ENCODE data around the gene NOX3. TPM values are rescaled to one million over a fixed set of nuclear protein-coding genes. Genes with fewer than 3 reads are reported as not detected.
"Not testable (repeated sequence)": the region's sequence is repeated elsewhere in the genome, so short reads cannot be mapped to it uniquely, and the experiment has no call there.

Gene NOX3
- total RNA-seq, 6 donors from 2014 or later: not detected

- peaks cover 11 to 23% (median 12%) of the 10 kb centered on the region in 4 donors for H3K4me1 ChIP-seq
- H3K27ac ChIP-seq: peak overlapping the region; percentile 46 to 68 (median 55)
- TF ChIP-seq CTCF (IDR thresholded peaks at IDR 0.05) (no peak), POLR2A (IDR thresholded peaks at IDR 0.05) (no peak), POLR2AphosphoS5 (IDR thresholded peaks at IDR 0.05) (no peak), EP300 (IDR thresholded peaks at IDR 0.05) (no peak)
- H3K27me3 ChIP-seq: no peaks in the 10 kb centered on the region
- H3K36me3 ChIP-seq: no peaks in the 10 kb centered on the region
- H3K9me3 ChIP-seq: no peaks in the 10 kb centered on the region
- H3K4me3 ChIP-seq: no peak overlapping the region
- DNase-seq (no peak), ATAC-seq (ENCODE audit: low FRiP score in 2 of 2) (no peak)
- WGBS, 2 donors: 79 to 89% methylated on average over 3 of the region's 3 CpGs
Observed at GRCh38 chr6:155493026-155493693, 37.5 kb upstream of the NOX3 start.

DNA sequence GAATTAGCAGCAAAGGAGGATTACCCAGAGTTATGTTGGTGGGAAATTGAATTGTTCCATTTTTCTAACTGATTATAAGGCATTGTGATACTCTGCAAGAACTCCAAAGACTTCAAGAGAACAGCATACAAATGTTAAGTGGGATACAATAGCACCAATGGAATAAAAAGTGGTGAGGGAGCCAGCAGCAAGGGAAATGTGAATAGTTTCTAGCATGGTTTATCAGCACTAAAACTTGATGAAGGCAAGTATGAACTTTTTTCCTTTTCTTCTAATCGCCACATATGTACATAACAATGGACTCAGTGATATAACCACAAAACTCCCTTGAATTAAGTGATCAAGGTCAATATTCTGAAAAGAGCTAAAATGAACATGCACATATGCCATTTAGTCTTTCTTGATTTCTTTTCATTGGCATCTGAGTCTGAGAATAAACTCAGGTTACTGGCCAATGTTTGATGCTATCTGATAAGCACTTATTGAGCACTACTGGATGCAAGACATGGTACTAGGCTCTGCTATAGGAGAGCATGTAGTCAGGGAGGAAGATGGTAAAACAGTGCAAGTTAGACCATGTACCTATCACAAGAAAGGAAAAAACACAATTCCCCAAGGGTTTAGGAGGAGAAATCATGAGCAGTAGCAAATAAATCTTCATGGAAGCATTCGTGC, 36.6 kb upstream of the NOX3 start:
- Histone ChIP-seq H3K27me3 (no peaks in the 10 kb centered on the region), H3K27ac (no peak overlapping the region), H3K36me3 (no peaks in the 10 kb centered on the region), H3K4me3 (no peak overlapping the region), H3K4me1 (peaks cover 11 to 23% (median 12%) of the 10 kb centered on the region in 4 donors), H3K9me3 (no peaks in the 10 kb centered on the region)
- ATAC-seq (ENCODE audit: low FRiP score in 2 of 2) (no peak), DNase-seq (no peak)
- TF ChIP-seq POLR2AphosphoS5 (IDR thresholded peaks at IDR 0.05) (no peak), CTCF (IDR thresholded peaks at IDR 0.05) (no peak), EP300 (IDR thresholded peaks at IDR 0.05) (no peak), POLR2A (IDR thresholded peaks at IDR 0.05) (no peak)
- 87 to 96% methylated on average over 2 of the region's 2 CpGs for WGBS, 2 donors

- TF ChIP-seq POLR2A (IDR thresholded peaks at IDR 0.05): no peak
- no peak for TF ChIP-seq POLR2AphosphoS5 (IDR thresholded peaks at IDR 0.05)
- no peak for TF ChIP-seq EP300 (IDR thresholded peaks at IDR 0.05)
- TF ChIP-seq CTCF (IDR thresholded peaks at IDR 0.05): no peak
- Histone ChIP-seq H3K27ac (no peak overlapping the region), H3K36me3 (no peaks in the 10 kb centered on the region), H3K4me1 (peaks cover 11 to 23% (median 12%) of the 10 kb centered on the region in 4 donors), H3K4me3 (no peak overlapping the region), H3K27me3 (no peaks in the 10 kb centered on the region), H3K9me3 (no peaks in the 10 kb centered on the region)
- DNase-seq (no peak), ATAC-seq (ENCODE audit: low FRiP score in 2 of 2) (no peak)
- WGBS, 2 donors: 78 to 79% methylated on average over 1 of the region's 1 CpG
Observed at GRCh38 chr6:155491421-155491820, 35.8 kb upstream of the NOX3 start.

GRCh38 chr6:155488197-155488596, 32.6 kb upstream of the NOX3 start:
- not testable (repeated sequence) for ATAC-seq (ENCODE audit: low FRiP score in 2 of 2); H3K9me3 ChIP-seq; H3K36me3 ChIP-seq; H3K4me1 ChIP-seq; H3K27ac ChIP-seq; DNase-seq; H3K4me3 ChIP-seq; H3K27me3 ChIP-seq
- WGBS, 2 donors: 94 to 95% methylated on average over 6 of the region's 6 CpGs

DNA sequence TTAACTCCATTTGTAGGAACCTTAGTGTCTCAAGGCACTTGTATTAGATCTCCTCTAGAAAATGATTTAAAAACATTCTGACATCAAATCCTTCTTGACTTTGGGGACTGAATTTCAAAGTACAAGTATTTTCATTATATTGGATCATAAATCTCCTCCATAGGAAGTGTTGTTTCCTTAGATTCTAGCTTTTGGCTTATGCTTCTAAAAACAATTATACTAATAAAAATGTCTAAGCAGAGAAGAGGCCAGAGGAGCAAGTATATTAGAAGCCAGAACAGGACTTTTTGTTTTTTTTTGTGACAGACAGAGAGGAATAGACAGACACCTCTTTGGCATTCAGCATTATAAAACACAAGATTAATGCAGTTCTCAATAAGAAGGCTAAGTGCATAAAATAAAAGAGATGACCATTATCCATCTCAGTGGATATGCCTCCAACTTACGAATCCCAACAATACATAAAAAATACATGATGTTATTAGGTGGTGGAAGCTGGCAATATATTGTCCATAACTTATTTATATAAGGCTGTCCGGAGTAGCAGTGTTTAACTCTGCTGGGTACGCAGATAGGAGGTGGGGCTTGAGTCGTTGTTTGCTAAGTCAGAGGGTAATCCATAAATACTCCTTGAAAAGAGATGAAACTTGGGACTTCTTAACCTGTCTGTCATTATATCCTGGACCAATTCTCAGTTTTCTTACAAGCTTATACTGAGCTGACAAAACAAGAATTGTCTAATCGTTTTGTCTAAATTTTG, 31.9 kb upstream of the NOX3 start:
- WGBS, 2 donors: 76 to 83% methylated on average over 5 of the region's 5 CpGs
- no peak for ATAC-seq (ENCODE audit: low FRiP score in 2 of 2)
- H3K27ac ChIP-seq: no peak overlapping the region

More for the DNA sequence above, 31.9 kb upstream of the NOX3 start:
- H3K4me1 ChIP-seq: no peaks in the 10 kb centered on the region
- H3K4me3 ChIP-seq: no peak overlapping the region
- H3K9me3 ChIP-seq: no peaks in the 10 kb centered on the region
- TF ChIP-seq POLR2AphosphoS5 (IDR thresholded peaks at IDR 0.05): no peak
- TF ChIP-seq CTCF (IDR thresholded peaks at IDR 0.05): no peak
- no peak for TF ChIP-seq POLR2A (IDR thresholded peaks at IDR 0.05)
- TF ChIP-seq EP300 (IDR thresholded peaks at IDR 0.05): no peak
- DNase-seq: no peak
- H3K36me3 ChIP-seq: no peaks in the 10 kb centered on the region
- H3K27me3 ChIP-seq: no peaks in the 10 kb centered on the region

All from upper lobe of left lung (tissue), 6 donors.